DLD1 (cell line): Measurements from ENCODE around the gene STK16.

Source experiments
- in situ Hi-C: cut with HindIII; loops from 2 replicates; pipeline ENCODE4 v1.10.0; 2017; ENCODE audit warnings: low sequenced_read_pairs

STK16 gene

DNA sequence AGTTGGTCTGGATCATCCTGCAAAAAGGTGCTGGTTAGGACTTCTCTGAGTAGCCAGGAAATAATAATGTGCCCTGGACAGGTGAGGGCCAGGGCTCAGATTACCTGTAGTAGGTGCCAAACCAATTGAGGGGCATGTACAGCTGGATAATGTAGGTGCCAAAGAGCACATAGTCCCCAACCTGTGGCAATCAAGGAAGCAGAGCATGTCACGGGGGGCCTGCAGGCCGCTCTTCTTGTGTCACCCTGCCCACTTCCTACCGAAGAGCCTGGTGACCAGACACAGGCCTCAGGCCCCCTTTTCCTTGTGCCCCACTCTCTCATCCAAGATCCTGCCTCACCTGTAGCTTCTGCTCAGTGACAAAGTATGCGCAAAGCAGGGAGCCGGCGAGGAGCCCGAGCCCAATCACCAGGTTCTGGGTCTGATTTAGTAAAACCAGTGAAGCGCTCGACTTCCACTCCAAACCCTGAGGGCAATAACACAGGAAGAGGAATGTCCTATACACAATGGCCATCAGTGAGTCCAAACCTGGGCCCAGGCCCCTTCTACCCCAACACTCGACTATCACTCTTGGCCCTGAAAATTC lies 31.7 kb upstream of the STK16 start:
- in situ Hi-C loops = no loop called here

DNA sequence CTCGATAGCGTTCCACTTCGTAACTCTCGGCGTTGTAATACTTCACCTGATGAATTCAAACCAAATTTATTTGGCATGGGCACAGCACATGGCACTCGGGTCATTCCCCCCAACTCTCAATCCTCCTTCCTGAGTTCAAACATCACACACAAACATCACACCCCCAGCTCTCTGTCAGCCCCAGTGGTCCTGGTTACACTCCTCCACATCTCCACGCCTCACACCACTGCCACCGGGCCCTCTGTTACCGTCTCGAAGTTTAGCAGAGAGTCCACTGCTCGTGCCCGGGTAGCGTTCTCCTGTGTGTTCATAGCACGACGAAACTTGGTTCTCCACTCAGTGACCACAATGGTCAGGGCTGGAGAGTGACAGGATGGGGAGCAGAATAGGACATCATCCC lies 31.1 kb upstream of the STK16 start:
- in situ Hi-C loops = no loop called here

DNA sequence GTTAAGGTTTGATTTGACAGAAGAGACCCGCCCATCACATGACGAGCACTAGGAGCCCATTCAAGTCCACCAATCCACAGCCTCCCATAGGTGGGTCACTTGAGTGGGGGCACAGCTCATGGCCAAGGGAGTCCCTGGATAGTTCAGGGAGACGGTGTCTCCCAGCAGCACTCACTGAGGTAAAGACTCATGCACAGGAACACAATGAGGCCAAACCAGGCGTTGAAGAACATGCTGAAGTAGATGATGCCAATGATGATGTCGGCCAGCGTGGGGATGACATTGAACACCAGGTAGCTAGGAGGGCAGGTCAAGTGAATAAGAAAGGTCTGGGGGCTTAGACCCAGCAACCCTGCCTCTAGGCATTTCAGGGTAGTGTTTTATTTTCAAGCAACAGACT lies 30.5 kb upstream of the STK16 start:
- in situ Hi-C loops = no loop called here

DNA sequence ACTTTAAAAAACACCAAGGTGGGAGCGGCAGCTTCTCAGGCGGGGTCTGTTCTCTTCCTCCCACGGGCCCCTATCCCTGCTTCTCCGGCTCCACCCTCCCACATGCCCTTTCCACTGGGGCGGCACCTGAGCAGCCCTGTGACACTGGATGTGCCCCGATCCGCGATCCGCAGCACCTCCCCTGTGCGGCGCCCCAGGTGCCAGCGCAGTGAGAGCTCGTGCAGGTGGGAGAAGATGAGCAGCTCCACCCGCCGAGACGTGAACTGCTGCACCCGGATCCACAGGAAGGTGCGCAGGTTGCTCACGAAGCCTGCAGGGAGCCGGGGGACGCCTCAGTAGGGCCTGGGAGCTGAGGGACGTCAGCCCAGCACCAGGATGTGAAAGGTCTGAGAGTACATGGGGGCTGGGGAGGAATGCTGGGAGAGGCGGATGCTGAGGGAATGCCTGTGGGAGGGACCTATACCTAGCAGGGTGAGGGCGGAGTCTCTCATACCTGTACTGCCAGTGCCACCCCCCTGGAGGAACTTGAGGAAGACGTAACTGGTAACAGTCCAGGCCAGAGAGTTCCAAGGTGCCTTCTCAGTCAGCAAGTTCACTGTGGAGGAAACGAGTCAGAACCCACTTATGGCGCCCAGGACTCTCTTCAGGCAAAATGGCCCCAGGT lies 29.3 kb upstream of the STK16 start:
- in situ Hi-C loops = no loop called here

- in situ Hi-C loops = no loop called here
These were observed 28.8 kb upstream of the STK16 start for GRCh38 chr2:219216535-219216915.

GRCh38 chr2:219218217-219218731 lies 27.0 kb upstream of the STK16 start:
- in situ Hi-C loops = no loop called here

- in situ Hi-C loops = no loop called here
These were observed 26.3 kb upstream of the STK16 start, which contains the start of gene ABCB6 for GRCh38 chr2:219218732-219219701. Gene ABCB6 (minus strand): TSS chr2:219218958. CDS start chr2:219218673, 285 bp downstream.

DNA sequence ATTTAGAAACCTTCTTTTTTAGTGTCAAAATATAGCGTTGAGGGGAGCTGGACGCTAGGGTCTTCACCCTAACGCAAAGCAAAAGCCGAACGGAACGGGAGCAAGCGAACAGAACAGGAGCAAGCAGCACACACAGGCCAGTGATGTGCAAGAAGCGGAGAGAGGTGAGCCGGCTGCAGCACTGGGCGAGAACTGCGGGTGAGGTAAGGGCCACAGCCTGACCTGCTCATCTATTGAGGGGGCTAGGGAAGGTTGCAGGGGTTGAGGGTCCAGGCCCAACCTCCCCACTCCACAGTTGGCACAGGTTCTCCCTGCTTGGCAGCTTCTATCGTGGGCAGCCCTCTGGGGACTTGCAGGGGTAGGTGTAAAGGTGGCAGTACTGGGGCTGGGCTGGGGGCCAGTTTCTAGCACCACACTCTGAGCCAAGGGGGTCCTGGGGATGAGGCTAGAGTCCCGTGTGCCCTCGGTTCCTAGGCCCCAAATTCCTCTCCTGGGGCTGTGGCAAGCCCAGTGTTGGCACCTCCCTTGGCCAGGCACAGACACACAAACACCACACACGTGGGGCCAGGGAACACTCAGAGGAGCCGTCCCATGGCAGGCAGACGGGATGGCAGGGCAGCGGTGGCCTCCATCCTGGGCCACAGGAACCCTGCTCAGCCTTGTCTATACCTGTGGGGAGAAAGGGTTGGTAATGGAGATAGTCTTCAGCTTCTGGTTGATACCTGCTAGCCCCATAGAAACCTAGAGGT lies 25.3 kb upstream of the STK16 start:
- in situ Hi-C loops = no loop called here

GRCh38 chr2:219220652-219221402 lies 24.5 kb upstream of the STK16 start:
- in situ Hi-C loops = no loop called here

GRCh38 chr2:219221957-219222518 lies 23.2 kb upstream of the STK16 start:
- in situ Hi-C loops = no loop called here

DNA sequence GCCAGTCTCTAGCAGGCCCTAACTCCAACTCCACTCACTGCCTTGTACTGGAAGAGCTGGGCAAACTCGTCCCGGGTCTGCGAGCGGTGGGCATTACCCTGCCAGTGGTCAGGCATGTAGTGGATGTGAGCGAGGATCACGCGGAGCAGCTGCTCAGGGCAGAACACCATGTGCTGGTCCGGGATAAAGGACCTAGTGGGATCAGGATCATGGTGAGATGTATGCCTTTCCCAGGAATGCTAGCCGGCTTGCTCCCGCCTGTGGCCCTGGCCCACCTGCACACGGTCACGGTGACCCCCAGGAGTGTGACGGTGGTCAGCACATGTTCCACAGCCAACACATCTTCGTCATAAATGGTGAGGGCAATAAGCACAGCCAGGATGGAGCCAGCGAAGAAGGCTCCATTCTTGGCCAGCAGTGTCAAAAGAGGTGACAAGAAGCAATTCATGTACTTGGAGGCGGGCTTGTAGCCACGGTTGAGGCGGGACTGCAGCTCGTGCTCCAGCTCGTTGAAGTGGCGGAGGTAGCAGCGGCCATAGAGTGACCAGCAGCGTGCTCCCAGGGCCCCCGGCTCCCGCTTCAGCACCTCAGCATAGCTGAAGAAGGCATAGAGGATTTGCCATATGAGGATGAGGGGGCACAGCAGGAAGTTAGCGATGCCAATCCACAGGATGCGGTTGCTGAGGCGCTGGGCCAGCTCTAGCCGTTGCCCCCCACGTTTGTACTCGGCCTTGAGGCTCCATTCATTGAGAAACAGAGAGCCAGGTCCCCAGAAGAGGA lies 21.3 kb upstream of the STK16 start:
- in situ Hi-C loops = no loop called here

DNA sequence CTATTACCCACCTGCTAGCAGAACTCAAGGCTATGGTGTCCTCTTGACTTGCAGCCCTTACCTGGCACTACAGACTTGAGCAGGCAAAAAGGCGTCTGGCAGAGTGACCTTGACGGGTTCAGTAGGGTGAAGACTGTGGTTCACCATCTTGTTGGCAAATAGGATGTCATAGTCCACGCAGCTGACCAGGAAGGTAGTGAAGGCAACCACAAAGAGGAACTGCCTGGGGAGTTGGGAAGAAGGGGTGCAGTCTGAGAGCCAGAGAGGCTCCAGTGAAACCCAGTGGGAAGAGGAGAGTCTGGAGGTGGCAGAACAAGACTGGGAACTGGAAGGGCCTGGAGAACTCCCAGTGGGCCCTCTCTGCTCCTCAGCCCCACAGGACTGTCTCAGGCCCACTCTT lies 19.9 kb upstream of the STK16 start:
- in situ Hi-C loops = no loop called here

DNA sequence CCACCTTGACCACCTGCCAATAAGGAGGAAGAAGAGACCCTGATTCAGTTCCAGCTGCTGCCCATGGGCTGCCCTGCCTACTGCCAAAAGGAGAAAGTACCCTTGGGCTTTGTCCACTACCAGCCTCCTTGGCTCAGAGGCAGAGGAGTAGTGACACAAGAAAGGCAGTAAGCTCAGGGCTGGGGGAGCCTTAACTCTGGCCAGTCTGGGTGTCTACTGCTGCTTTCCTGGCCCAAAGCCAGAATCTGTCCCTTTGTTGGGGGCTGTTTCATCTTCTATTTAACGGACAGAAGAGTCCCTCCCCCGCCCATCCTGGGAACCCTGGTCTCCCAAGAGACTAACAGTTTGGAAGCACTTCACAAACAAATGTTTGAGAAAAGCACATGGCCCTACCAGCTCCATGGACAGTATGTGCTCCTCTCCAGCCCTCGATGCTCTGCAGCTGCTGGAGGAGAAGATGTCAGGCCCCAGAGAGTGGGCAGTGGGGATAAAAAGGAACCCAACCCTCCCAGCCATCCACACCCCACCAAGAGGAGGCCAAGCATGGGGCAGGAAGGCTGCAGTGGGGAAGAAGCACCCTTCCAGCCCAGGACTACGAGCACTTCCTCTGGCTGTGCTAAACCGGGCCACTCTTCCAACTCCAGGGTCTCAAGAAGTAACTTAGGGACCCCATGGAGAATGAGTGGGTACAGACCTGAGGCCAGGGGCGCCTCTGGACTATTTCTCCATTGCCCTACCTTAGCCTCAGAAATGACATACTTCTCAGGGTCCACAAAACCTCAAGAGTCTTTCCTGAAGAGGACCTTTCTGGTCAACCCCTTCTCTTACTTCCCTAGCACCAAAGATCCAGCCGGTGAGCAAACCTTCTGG lies 17.0 kb upstream of the STK16 start:
- in situ Hi-C loops = no loop called here

- in situ Hi-C loops = no loop called here
These were observed 16.4 kb upstream of the STK16 start for GRCh38 chr2:219228911-219229304.

DNA sequence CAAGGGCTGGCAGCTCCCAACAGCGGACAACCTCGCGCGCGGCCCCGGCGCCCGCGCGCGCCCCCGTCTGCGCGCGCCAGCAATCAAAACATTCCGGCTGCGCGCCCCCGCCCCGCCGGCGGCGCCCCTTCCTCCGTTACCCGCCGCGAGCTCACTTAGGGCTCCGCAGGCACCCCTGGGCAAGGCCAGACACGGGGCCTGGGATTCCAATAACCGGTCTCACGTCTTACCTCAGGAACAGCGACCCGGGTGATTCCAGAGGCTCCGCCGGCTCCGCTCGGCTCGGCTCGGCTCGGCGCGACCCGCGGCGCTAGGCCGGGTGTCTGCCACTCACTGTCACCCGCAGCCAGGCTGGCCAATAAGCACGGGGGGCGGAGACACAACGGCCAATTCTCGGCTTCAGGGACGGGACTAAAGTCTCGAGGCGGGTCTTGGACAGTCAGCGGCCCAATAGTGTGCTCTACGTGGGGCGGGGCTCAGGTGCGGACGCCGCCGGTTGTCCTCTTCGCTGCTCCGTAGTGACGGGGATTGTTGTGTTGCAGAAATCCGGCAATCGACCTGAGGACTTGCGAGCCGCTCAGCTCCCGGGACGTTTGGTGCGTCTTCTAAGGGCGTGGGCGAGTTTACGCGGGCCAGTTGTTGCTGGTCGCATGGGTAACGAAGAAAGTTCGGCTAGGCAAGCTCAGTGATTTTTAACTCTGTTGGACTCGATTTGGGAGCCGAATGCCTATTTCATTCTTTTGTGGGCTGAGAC lies 15.8 kb upstream of the STK16 start, which contains the start of the genes ANKZF1 and ATG9A:
Gene ANKZF1 (plus strand): TSS at position 502 of the 754 bp plus-strand sequence. CDS start 452 bp downstream, outside the sequence.
Gene ATG9A (minus strand): TSS at position 332 of the 754 bp plus-strand sequence. CDS start 1,612 bp downstream, outside the sequence.
- in situ Hi-C loops = no loop called here

DNA sequence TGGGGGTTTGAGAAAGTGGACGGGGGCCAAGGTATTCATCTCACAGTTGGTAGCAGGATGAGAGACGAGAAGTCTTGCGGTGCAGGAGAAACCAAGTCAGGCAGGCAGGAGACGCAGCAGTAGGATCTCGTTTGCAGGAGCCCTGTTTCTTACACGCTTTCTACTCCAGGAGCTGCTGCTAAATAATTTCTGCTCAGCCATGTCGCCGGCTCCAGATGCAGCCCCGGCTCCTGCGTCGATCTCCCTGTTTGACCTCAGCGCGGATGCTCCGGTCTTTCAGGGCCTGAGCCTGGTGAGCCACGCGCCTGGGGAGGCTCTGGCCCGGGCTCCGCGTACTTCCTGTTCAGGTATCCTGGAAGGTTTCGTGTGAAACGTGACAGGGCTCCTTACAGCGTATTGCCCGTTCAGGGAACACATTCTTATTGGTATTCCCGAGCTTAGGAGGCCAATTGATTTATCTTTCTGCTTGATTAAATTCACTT lies 15.2 kb upstream of the STK16 start:
- in situ Hi-C loops = no loop called here

- in situ Hi-C loops = no loop called here
These were observed 10.9 kb upstream of the STK16 start for GRCh38 chr2:219234331-219234730.
